Suppressor macrophage treated with lipopolysaccharide for 4 hours (primary cell): Measurements from ENCODE around the gene STX11.

Source experiments
- DNase-seq: peaks from one replicate; pipeline ENCODE4 v3.0.0-alpha.2; 2020

STX11 gene

GRCh38 chr6:144215932-144216667 lies 65.8 kb downstream of the STX11 start:
- DNase-seq = peak; percentile 96

- no peak for DNase-seq
These were observed 66.4 kb downstream of the STX11 start for GRCh38 chr6:144216668-144217218.

GRCh38 chr6:144217264-144217663 lies 66.9 kb downstream of the STX11 start:
- DNase-seq = no peak

- no peak for DNase-seq
These were observed 67.5 kb downstream of the STX11 start for GRCh38 chr6:144217797-144218196.

GRCh38 chr6:144219056-144219685 lies 68.9 kb downstream of the STX11 start:
- peak; percentile 75 for DNase-seq

- DNase-seq = no peak
These were observed 69.9 kb downstream of the STX11 start for GRCh38 chr6:144220031-144220790.

GRCh38 chr6:144223686-144224085 lies 73.4 kb downstream of the STX11 start:
- DNase-seq = no peak

GRCh38 chr6:144231721-144232120 lies 81.4 kb downstream of the STX11 start:
- DNase-seq = no peak

GRCh38 chr6:144232176-144232831 lies 82.0 kb downstream of the STX11 start:
- no peak for DNase-seq

- DNase-seq = no peak
These were observed 82.5 kb downstream of the STX11 start for GRCh38 chr6:144232832-144233230.

GRCh38 chr6:144234399-144234798 lies 84.1 kb downstream of the STX11 start:
- no peak for DNase-seq

GRCh38 chr6:144234935-144235334 lies 84.6 kb downstream of the STX11 start:
- DNase-seq = no peak
